B cell (primary cell): ENCODE measurements around the gene SERPINB1.

Experiments
- CTCF ChIP-seq: fragments of 200-600 bp; IDR thresholded peaks from one replicate; pipeline ENCODE4 v1.8.0; 2022; ENCODE audit warnings: antibody characterized with exemption, mild to moderate bottlenecking
- EZH2 ChIP-seq: IDR thresholded peaks from 2 replicates; pipeline ENCODE4 v1.6.1; 2012; ENCODE audit warnings: borderline replicate concordance, low read depth, mild to moderate bottlenecking, moderate library complexity, low read length; ENCODE audit not compliant: insufficient read depth, poor library complexity, severe bottlenecking

- TF ChIP-seq CTCF (no peak), EZH2 (no peak)
These were observed 33.9 kb upstream of the SERPINB1 start for GRCh38 chr6:2875359-2876191.
